HG02763 (cell line): ENCODE measurements around the gene MZT2A.
A peak's percentile ranks its signal among the peaks of the same experiment; 100 is the strongest.
"Not testable (repeated sequence)": the region's sequence is repeated elsewhere in the genome, so short reads cannot be mapped to it uniquely, and the experiment has no call there.

ENCODE experiments used
- ATAC-seq: cut with Tn5 transposase; IDR thresholded peaks from one replicate; pipeline ENCODE4 v1.9.1; 2021; ENCODE audit warnings: mild to moderate bottlenecking, moderate library complexity; ENCODE audit not compliant: unreplicated experiment

Gene MZT2A

DNA sequence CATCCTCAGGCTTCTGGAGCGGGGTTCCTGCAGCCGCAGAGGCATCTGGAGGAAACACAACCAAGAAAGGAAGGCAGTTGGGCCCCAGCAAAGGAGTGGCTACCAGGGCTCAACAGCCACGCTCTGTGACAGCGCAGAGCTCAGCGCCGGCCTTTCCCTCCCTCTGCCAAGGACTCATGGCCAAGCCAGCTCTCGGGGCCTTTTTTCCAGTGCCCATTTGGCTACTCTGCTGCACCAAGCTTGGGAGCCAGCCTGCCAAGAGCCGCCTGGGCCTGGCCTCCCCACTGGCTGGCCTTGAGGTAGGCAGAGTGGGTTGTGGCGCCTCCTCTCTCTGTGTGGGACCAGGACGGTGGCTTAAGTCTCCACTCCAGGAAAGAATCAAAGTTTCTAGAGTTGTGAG is 28.3 kb upstream of the MZT2A start:
- ATAC-seq: no peak

DNA sequence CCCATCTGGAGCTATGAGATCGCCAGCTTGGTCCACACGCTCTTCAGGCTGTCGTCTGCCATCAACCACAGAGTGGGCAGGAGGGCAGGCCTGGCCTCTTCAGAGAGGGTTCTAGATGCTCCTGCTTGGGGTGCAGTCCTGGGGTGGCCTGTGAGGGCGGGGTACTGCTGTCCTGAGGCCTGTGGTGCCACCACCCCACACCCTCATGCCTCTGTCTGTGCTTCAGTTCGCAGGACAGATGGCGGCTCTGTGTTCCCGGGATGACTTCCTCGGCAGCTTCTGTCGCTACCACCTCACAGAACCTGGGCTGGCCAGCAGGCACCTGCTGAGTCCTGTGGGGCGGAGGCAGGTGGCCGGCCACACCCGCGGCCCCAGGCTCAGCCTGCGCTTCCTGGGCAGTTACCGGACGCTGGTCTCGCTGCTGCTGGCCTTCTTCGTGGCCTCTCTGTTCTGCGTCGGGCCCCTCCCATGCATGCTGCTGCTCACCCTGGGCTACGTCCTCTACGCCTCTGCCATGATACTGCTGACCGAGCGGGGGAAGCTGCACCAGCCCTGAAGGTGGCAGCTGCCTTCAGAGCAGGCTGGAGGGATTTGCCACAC is 27.8 kb upstream of the MZT2A start:
- ATAC-seq: not testable (repeated sequence)

DNA sequence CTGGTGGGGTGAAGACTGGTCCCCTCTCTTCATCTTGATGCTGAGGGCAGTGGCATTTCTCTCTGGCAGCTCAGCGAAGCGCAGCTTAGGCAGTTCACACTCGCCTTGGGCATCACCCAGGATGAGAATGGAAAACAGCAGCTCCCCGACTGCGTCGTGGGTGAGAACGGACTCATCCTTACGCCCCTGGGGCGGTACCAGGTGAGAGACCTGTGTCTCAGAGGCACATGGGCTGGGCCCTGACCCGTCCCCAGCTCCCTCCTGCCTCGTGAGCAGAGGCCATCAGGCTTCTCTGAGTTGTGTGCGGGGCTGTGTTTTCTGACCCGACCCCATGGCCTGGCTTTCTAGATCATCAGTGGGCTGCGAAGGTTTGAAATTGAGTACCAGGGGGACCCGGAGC is 27.3 kb upstream of the MZT2A start:
- ATAC-seq: no peak

DNA sequence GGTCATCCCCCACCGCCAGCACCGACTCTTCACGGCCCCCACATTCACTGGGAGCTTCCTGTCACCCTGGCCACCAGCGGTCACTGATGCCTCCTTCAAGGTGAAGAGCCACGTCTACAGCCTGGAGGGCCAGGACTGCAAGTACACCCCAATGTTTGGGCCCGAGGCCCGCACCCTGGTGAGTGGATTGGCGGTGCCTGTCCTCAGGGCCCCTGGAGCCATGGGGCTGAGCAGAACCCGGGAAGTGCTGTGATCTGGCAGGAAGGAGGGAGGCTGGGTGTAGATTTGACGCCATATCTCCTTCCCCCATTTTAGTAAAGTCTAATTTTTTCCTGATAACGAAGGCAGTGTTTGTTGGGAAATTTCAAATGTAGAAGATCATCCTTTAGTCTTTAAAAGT is 26.3 kb upstream of the MZT2A start:
- not testable (repeated sequence) for ATAC-seq

DNA sequence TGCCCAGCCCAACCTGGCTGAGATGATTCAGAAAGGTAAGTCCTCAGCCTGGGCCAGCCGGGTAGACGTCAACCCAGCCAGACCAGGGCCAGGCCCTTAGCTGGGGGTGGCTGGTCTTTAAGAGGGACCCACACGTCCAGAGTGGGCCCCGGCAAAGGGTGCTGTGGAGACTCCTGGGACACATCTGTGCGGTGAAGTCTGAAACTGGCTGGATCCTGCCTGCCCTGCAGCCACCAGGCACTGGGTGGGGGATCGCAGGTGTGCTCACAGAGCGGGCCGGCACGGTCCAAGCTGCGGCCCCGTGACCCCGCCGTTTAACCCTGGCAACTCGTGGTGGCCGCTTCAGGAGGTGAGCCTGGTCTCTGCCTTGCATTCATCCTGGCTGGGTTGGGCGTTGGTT is 25.7 kb upstream of the MZT2A start:
- not testable (repeated sequence) for ATAC-seq

DNA sequence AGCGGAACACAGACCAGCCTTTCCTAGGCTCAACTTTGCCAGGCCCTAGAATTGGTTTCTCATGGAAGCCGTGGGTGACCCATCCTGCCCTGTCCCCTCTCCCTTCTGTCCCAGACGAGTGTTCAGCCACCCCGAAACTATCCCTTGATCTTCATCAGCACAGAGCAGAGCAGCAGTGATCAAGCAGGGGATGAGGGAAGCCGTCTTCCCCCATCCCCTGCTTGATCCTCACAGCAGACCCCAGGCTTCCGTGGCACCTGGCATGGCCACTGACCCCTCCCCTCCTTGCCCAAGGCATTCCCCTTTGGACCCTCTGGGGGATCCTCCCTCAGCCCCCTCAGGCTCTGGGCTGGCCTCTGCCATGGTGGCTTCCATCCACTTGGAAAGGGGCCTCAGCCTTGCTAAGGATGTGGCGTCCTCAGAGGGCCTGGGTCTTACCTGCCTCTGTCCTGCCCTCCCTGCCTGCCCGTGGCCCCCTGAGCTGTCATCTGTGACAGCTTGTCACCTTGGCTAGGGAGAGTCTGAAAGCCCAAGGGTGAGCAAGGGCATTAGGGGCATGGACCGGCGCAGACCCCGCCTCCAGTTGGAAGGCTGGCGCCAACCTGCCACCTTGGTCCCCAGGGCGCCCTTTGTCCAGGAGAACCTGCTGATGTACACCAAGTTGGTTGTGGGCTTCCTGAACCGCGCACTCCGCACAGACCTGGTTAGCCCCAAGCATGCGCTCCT is 25.1 kb upstream of the MZT2A start:
- no peak for ATAC-seq

DNA sequence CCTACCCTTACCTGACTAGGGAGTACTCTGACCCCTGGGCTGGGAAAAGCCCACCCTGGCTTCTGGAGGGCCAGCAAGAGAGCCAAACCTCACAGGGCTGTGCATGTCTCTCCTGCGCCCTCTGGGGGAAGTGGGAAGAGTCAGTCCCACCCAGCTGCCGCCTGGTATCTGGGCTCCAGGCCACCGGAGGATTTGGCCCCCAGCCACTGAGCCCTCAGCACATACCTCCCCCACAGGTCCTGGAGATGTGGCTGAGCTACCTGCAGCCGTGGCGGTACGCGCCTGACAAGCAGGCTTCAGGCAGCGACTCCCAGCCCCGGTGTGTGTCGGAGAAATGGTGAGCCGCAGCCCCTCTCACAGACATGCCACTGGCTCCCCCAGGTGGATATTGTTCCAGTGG is 24.4 kb upstream of the MZT2A start:
- ATAC-seq: not testable (repeated sequence)

DNA sequence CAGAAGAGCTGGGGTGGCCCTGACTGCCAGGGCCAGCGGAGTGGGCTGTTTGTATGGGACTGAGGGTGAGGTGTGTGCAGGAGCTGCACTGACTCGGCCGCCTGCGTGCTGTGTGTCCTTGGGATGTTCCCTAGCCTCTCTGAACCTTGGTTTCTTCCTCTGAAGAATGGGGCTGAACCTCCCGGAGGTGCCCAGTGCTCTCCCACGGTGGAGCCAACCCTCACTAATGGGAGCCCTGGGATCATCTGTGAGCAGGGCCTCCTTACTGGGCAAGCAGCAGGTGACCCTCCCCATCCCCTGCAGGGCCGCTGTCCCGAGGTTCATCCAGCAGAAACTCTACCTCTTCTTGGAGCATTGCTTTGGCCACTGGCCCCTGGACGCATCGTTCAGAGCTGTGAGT is 23.8 kb upstream of the MZT2A start:
- no peak for ATAC-seq

DNA sequence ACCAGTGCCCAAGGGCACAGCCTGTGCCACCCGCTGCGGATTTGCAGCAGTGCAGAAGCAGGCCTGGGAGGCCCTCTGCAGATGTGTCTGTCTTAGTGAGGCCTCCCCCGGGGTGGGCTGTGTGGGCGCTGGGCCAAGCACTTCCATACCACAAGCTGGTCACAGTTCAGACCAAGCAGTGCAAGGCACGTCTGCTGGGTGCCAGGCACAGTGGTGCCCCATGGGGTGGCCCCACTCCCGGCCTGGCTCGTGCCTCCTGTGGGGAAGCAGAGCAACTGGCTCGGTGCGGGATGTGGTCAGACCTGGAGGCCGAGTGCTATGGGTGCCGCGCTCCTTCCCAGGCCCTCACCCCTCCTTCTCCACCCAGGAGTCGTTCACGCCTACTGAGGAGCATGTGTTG is 23.0 kb upstream of the MZT2A start:
- ATAC-seq: not testable (repeated sequence)

DNA sequence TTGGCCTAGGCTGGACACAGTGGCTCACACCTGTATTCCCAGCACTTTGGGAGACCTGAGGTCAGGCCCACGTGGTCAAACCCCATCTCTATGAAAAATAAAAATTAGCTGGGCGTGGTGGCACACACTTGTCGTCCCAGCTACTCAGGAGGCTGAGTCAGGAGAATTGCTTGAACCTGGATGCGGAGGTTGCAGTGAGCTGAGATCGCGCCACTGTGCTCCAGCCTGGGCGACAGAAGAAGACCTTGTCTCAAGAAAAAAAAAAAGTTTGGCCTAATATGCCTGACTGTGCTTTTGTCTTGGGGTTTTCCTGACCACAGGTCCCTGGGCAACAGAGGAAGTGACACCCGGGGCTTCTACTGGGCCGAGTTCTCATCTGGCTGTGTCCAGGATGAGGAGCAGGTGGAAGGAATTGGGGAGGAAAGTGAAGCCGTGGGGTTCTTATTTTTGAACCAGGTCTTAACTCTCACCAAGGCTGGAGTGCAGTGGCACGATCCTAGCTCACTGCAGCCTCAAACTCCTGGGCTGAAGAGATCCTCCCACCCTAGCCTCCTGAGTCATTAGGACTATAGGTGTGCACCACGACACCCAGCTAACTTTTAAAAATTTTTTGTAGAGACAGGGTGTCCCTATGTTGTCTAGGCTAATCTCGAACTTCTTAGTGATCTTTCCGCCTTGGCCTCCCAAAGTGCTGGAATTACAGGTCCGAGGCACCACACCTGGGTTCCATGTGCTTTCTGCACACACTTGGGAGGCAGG is 22.4 kb upstream of the MZT2A start:
- peak; percentile 63 for ATAC-seq

DNA sequence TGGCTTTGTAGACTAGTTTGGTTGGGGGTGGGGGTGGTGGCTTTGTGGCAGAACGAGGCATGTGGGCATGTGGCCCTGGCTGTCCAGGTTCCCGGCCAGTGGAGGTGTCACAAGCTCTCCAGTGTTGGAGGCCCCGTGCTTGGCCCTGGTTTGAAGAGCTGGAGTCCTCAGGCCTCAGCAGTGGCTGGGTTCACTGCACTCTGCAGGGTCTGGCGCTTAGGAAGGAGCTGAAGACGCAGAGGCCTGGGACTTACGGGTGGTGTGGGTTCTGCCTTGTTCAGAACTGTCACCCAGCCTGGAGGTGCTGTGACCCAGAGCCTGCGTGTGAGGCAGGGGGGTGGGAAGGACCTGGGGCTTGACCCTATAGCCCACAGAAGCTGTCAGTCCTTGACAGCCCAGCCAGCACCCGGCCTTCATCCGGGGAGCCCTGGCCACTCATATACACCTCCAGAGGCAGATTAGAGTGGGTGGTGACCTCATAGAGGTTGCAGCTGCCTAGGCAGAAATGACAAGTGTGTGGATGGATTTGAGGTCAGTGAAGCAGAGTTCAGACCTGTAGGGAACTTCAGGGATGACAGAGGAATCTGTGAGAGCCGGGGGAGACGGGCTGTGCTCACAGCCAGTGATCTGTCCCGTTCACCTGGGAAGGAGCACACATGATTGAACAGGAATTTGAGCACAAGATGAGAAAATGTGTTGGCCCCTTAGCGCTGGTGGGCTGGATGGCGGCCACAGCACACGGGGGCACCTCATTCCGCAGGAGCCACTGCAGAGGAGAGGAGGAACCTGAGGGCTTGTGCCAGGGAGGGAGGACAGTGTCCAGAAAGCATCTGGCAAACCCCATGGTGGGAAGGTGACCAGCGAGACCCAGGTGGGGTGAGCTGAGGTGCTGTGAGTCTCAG is 20.0 kb upstream of the MZT2A start:
- not testable (repeated sequence) for ATAC-seq

DNA sequence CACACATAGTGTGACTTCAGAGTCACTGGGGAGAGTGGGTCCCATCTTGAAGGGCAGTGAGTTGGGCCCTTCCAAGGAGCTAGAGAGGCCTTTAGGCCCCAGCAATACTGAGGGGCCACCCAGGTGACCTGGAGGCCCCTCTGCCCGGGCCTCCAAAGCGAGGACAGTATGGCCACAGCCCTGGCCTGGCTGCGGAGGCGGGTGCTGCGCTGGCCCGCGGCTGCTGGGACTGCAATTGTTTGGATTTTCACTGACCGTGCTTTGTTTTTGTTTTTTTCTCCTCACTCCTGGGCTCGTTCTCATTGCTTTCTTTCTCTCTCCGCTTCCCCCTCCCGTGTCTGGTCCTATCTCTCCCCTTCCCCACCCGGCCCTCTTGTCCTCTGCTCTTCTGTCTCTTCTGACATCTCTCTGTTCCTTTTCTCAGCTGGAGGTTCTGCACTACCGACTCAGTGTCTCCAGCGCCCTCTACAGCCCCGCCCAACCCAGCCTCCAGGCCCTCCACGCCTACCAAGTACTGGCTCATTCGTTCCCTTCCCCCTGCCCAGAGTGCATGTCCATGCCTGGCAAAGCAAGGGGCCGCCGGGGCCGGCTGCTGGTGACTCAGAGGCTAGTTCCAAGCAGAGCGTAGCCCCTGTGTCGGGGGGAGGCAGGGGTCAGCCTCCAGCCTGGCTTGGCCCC is 19.2 kb upstream of the MZT2A start:
- not testable (repeated sequence) for ATAC-seq

DNA sequence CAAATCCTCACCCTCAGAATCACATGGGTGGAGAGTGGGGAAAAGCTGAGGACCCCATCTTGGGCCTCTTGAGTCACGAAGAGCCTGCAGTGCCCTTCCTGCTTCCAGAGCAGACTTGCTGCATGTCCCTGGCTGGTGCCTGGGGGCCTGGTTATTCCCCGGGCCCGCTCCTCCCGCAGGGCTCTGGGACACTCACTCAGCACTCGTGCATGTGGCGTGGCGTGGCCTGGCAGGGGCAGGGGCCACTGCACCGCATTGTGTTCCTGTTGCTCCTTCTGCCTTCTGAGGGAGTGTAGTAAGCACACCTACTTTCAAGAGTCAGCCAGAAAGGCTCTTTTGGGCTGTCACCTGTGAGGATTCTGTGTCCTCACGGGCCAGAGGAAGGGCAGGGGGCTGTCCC is 17.4 kb upstream of the MZT2A start:
- ATAC-seq: no peak

DNA sequence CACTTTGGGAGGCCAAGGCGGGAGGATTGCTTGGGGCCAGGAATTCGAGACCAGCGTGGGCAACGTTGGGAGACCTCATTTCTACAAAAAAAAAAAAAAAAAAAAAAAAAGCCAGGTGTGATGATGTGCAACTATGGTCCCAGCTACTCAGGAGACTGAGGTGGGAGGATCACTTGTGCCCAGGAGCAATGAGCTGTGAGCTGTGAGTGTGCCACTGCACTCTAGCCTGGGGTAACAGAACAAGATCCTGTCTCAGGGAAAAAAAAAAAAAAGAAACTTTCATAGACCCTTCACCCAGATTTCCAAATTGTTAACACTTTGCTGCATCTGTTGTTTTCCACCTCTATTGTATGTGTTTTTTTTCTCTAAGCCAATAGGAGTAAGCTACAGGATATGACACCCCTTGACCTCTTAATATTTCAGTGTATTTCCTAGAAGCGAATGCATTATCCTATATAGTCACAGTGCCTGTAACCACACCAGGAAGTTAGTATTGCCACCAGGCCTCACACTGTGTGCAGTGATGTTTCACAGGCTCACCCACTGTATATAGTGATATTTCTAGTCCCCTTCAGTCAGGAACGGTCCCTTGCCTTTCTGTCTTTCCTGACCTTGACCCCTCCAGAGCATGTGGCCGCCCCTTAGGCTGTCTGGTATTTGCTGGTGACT is 12.0 kb upstream of the MZT2A start:
- not testable (repeated sequence) for ATAC-seq

DNA sequence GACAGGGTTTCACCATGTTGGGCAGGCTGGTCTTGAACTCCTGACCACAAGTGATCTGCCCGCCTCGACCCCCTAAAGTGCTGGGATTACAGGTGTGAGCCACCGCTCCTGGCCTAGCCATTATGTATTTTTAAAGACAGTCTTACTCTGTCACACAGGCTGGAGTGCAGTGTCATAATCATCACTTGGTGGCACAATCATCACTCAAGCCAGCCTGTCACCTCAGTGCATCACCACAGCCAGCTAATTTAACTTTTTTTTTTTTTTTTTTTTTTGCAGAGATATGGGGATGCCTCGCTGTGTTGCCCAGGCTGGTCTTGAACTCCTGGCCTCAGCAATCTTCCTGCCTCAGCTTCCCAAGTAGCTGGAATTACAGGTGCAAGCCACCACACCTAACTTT is 11.4 kb upstream of the MZT2A start:
- not testable (repeated sequence) for ATAC-seq

DNA sequence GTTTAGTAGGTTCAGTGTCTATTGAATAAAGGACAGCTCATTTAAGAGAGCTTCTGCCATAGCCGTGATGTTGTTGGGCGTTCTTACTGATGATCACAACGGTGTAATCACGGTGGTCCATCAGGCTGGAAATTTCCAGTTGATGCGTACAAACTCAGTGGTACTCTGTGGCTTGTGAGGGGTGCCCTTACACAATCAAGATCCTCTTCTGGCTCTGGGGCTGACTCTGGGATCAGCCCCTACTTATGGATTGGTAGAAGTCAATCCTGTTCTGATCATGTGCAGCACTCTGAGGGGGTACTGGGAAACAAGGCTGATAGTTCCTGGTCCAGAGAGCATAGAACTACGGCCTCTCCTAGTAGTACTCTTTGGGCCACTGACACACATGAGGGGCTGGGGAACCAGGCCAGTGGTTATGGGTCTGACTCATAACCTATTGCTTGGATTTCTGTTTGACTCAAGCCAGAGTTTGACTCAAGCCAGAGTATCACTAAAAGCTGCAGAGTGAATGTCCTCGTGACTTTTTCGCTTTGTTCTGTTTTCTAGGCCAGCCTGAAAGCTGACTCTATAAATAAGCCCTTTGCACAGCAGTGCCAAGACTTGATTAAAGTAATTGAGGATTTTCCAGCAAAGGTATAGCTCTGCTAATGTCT is 6.2 kb upstream of the MZT2A start:
- peak; percentile 69 for ATAC-seq

DNA sequence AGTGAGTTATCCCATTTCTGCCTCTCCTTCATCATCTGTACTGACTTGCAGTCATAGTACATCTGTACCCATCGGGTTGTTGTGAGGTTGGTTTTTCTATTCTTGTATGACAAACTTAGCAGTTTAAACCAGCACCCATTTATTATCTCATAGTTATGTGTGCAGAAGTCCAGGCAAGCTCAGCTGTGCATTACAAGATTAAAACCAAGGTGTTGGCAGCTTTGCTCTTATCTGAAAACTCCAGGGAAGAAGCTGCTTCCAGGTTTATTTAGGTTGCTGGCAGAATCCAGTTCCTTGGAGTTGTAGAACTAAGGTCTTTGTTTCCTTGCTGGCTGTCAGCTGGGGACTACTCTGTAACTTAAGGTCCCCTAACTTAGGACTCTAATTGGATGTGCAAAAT is 3.3 kb upstream of the MZT2A start:
- ATAC-seq: not testable (repeated sequence)

DNA sequence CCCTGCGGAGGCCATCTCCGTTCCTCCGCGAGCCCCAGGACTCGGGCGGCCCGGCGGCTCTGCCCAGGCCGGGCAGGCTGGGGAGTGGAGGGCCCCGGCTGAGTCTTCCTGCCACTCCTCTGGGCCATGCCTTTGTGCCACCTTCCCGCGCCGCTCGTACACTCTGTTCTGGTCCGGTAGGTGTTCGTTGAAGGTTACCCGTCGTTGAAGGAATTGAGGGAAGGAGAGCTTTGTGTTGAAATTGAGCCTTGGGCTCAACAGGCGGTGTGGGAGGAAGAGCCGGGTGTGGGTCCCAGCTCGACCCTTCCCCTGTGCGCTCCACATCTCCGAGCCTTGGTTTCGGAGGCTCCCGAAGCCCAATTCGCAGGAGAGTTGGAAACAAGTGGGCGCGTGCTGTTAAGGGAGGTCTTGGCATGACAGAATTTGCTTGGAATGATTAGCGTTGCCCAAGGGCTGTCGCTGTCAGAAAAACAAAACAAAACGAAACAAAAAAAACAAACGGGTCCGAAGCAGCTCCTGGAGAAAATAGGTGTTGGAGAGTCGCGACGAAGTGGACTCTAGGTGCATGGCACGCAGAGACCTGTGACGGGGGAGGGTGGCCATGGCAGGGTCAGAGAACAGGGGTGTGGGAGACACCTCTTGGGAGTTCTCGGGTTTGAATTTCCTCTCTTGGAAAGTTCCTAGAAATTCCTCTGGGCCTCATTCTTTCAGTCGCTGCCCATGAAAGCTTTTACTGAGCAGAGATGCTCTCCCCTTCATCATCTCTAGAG is 1.2 kb upstream of the MZT2A start:
- peak; percentile 14 for ATAC-seq
